ENCODE data around the gene MRPS27.

The MRPS27 gene

GRCh38 chr5:72231991-72232703 is 87.9 kb downstream of the MRPS27 start:
- no peak for DNase-seq (ENCODE audit: low read depth in 2 of 2)

- no peak for DNase-seq (ENCODE audit: low read depth in 2 of 2)
These were observed 91.1 kb downstream of the MRPS27 start for GRCh38 chr5:72228960-72229359.

GRCh38 chr5:72226950-72227349 is 93.1 kb downstream of the MRPS27 start:
- no peak for DNase-seq (ENCODE audit: low read depth in 2 of 2)

- no peak for DNase-seq (ENCODE audit: low read depth in 2 of 2)
These were observed 94.3 kb downstream of the MRPS27 start for GRCh38 chr5:72225741-72226140.

- DNase-seq (ENCODE audit: low read depth in 2 of 2), result no peak
These were observed 95.0 kb downstream of the MRPS27 start for GRCh38 chr5:72224946-72225463.

GRCh38 chr5:72223371-72223770 is 96.7 kb downstream of the MRPS27 start:
- no peak for DNase-seq (ENCODE audit: low read depth in 2 of 2)

- DNase-seq (ENCODE audit: low read depth in 2 of 2), result no peak
These were observed 97.5 kb downstream of the MRPS27 start for GRCh38 chr5:72222521-72222920.

- no peak for DNase-seq (ENCODE audit: low read depth in 2 of 2)
These were observed 98.5 kb downstream of the MRPS27 start for GRCh38 chr5:72221541-72221940.

GRCh38 chr5:72221099-72221498 is 98.9 kb downstream of the MRPS27 start:
- DNase-seq (ENCODE audit: low read depth in 2 of 2), result no peak

GRCh38 chr5:72216756-72217155 is 103.3 kb downstream of the MRPS27 start:
- DNase-seq (ENCODE audit: low read depth in 2 of 2), result no peak

- DNase-seq (ENCODE audit: low read depth in 2 of 2), result no peak
These were observed 105.9 kb downstream of the MRPS27 start for GRCh38 chr5:72214168-72214567.

GRCh38 chr5:72213482-72213881 is 106.6 kb downstream of the MRPS27 start:
- no peak for DNase-seq (ENCODE audit: low read depth in 2 of 2)

- DNase-seq (ENCODE audit: low read depth in 2 of 2), result no peak
These were observed 107.9 kb downstream of the MRPS27 start for GRCh38 chr5:72212171-72212570.

GRCh38 chr5:72210888-72211678 is 109.0 kb downstream of the MRPS27 start:
- DNase-seq (ENCODE audit: low read depth in 2 of 2), result no peak

- DNase-seq (ENCODE audit: low read depth in 2 of 2), result no peak
These were observed 110.6 kb downstream of the MRPS27 start for GRCh38 chr5:72209147-72210115.

GRCh38 chr5:72208324-72208926 is 111.6 kb downstream of the MRPS27 start:
- DNase-seq (ENCODE audit: low read depth in 2 of 2), result no peak

GRCh38 chr5:72206994-72207393 is 113.0 kb downstream of the MRPS27 start:
- DNase-seq (ENCODE audit: low read depth in 2 of 2), result no peak

GRCh38 chr5:72206160-72206559 is 113.9 kb downstream of the MRPS27 start:
- DNase-seq (ENCODE audit: low read depth in 2 of 2), result no peak

- DNase-seq (ENCODE audit: low read depth in 2 of 2), result no peak
These were observed 114.5 kb downstream of the MRPS27 start for GRCh38 chr5:72205431-72206009.

- DNase-seq (ENCODE audit: low read depth in 2 of 2), result no peak
These were observed 115.1 kb downstream of the MRPS27 start for GRCh38 chr5:72204946-72205345.

- DNase-seq (ENCODE audit: low read depth in 2 of 2), result no peak
These were observed 116.7 kb downstream of the MRPS27 start for GRCh38 chr5:72203251-72203845.
